ENCODE results near the gene BOC. TPM values are rescaled to one million over a fixed set of nuclear protein-coding genes. Genes with fewer than 3 reads are reported as not detected.

Gene BOC
- total and polyA plus RNA-seq, 8 donors, result 6.0 to 34.8 (median 27.4) TPM

DNA sequence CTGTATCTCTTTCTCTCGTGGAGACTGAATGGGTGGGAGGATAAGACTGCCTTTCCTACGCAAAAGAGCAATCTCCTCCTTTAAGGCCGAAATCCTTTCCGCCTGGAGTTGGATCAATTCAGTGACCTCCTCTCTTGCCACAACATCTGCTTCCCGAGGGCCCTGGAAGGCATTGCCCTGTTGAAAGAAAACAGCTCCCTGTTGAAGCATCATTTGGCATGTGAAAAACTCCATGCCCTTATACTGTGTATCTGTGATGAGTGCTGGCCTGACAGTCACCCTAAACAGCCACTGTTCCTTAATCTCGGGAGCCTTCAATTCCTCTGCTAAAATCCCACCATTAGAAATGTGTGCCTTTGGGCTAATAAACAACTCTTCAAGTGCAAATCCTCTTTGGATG lies 80.2 kb downstream of the BOC start:
- DNase-seq, result no peak
- intact Hi-C loops (cut with DNase I), result no loop called here
- H3K4me1 ChIP-seq, result peaks cover 0 to 7% of the 10 kb centered on the region in 2 donors
- no peak for ATAC-seq
- no peak overlapping the region for H3K27ac ChIP-seq
- TF ChIP-seq, protein P1, sequence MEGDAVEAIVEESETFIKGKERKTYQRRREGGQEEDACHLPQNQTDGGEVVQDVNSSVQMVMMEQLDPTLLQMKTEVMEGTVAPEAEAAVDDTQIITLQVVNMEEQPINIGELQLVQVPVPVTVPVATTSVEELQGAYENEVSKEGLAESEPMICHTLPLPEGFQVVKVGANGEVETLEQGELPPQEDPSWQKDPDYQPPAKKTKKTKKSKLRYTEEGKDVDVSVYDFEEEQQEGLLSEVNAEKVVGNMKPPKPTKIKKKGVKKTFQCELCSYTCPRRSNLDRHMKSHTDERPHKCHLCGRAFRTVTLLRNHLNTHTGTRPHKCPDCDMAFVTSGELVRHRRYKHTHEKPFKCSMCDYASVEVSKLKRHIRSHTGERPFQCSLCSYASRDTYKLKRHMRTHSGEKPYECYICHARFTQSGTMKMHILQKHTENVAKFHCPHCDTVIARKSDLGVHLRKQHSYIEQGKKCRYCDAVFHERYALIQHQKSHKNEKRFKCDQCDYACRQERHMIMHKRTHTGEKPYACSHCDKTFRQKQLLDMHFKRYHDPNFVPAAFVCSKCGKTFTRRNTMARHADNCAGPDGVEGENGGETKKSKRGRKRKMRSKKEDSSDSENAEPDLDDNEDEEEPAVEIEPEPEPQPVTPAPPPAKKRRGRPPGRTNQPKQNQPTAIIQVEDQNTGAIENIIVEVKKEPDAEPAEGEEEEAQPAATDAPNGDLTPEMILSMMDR (IDR thresholded peaks at IDR 0.05), result no peak
- H3K27me3 ChIP-seq, result no peaks in the 10 kb centered on the region
- no peaks in the 10 kb centered on the region for H3K9me3 ChIP-seq
- no peak overlapping the region for H3K4me3 ChIP-seq
- no peaks in the 10 kb centered on the region for H3K36me3 ChIP-seq

DNA sequence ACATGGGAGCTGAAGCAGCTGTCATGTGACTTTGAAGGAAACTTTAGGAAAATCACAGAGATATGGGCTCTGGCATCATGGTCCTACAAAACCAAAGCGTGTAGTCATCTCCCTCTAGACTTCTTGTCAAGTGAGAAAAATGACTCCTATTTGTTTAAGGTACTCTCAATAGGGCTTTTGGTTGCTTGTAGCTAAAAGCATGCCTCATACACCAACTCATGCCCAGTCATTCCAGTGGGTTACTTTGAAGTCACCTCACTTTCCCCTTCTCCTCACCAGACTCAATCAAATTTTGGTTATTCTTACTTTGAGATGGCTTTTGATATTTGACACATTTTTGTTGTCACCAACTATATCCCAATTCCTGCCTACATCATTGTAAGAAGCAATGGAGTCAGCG lies 81.6 kb downstream of the BOC start:
- H3K4me3 ChIP-seq, result no peak overlapping the region
- TF ChIP-seq, protein P1 (IDR thresholded peaks at IDR 0.05), result no peak
- no peak overlapping the region for H3K27ac ChIP-seq
- H3K36me3 ChIP-seq, result no peaks in the 10 kb centered on the region
- H3K27me3 ChIP-seq, result no peaks in the 10 kb centered on the region
- H3K4me1 ChIP-seq, result no peaks in the 10 kb centered on the region
- no peak for DNase-seq
- intact Hi-C loops (cut with DNase I), result no loop called here
- no peak for ATAC-seq
- no peaks in the 10 kb centered on the region for H3K9me3 ChIP-seq

DNA sequence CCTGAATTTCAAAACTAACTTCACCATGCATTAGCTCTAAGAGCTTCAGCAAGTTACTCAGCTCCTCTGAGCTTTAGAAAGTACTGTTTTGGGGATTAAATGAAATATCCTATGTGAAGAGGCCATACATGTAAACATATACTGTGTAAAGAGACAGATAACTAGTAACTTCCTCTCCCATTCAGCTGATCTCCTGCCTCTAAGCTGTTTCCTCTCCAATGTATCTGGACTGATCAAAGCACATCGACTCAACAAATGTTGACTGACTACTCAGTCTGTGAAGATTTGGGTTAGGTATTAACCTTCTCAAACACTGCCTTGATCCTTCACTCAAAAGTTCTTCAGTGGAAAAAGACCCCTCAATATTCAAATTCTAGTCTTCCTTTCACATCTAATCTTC lies 82.0 kb downstream of the BOC start:
- no peaks in the 10 kb centered on the region for H3K9me3 ChIP-seq
- ATAC-seq (no peak), DNase-seq (no peak)
- H3K27me3 ChIP-seq, result no peaks in the 10 kb centered on the region
- H3K27ac ChIP-seq, result no peak overlapping the region
- H3K4me1 ChIP-seq, result no peaks in the 10 kb centered on the region
- TF ChIP-seq, protein P1 (IDR thresholded peaks at IDR 0.05), result no peak
- no peak overlapping the region for H3K4me3 ChIP-seq
- intact Hi-C loops (cut with DNase I), result no loop called here
- no peaks in the 10 kb centered on the region for H3K36me3 ChIP-seq

DNA sequence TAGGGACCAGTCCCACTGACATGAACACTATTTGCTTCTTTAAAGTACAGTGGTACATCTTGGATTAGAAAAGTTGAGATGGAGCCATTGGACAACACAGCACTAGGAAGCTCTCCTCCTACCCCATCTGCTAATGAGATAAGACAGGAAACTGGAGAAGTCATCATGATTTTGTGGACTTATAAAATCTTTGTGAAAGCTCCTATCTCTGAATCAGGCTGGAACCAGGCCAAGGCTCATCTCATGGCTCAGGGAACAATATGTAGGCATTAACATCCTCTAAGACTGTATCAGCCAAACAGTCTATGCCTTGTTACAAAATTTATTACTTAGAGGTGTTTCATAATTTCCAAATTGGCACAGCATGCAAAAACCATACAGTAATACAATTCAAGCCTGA lies 84.1 kb downstream of the BOC start:
- intact Hi-C loops (cut with DNase I), result no loop called here
- ATAC-seq (no peak), DNase-seq (no peak)
- Histone ChIP-seq H3K4me1 (no peaks in the 10 kb centered on the region), H3K27me3 (no peaks in the 10 kb centered on the region), H3K9me3 (no peaks in the 10 kb centered on the region), H3K27ac (no peak overlapping the region), H3K4me3 (no peak overlapping the region), H3K36me3 (no peaks in the 10 kb centered on the region)
- TF ChIP-seq, protein P1 (IDR thresholded peaks at IDR 0.05), result no peak

DNA sequence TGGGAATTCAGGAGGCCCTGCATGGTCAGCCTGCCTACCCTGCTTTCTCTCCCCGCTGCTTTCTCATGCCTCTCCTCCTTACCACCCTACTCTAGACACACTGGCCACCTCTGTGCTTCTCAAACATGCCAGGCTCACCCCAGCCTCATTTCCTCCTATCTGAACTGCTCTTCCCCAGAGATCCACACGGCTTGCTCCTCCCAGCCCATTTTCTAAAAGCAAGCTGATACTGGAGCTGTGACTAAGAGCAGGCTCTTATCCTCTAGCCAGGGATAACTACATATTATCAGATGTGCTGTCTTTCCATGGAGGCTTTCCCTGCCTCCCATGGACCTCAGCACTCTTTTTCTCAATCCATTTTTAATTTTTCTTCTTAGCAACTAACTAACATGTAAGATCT lies 85.9 kb downstream of the BOC start:
- H3K4me1 ChIP-seq, result no peaks in the 10 kb centered on the region
- intact Hi-C loops (cut with DNase I), result no loop called here
- DNase-seq (no peak), ATAC-seq (no peak)
- H3K27me3 ChIP-seq, result no peaks in the 10 kb centered on the region
- no peak overlapping the region for H3K27ac ChIP-seq
- TF ChIP-seq, protein P1 (IDR thresholded peaks at IDR 0.05), result no peak
- no peak overlapping the region for H3K4me3 ChIP-seq
- no peaks in the 10 kb centered on the region for H3K9me3 ChIP-seq
- H3K36me3 ChIP-seq, result peaks cover 0 to 6% of the 10 kb centered on the region in 2 donors

Measured in left lung (tissue), 10 donors.